Activated T-helper 17 cell treated with anti-CD3 and anti-CD28 coated beads, Interleukin-2, amount 50 U/mL, for 72 hours (primary cell): ENCODE data around the gene MYOG. TPM values are rescaled to one million over a fixed set of nuclear protein-coding genes. Genes with fewer than 3 reads are reported as not detected.

Experiments used
- ATAC-seq: fragments of 150-1000 bp; cut with Tn5 transposase; replicated peaks from 2 replicates; pipeline ENCODE4 v1.10.0; 2021; ENCODE audit warnings: mild to moderate bottlenecking, moderate library complexity
- H3K27ac Mint-ChIP-seq: one replicate; pipeline ENCODE4 v1.8.0; 2022; ENCODE audit warnings: mixed read lengths
- H3K27me3 Mint-ChIP-seq: one replicate; pipeline ENCODE4 v1.8.0; 2022; ENCODE audit warnings: mixed read lengths
- H3K36me3 Mint-ChIP-seq: one replicate; pipeline ENCODE4 v1.8.0; 2022; ENCODE audit warnings: low read depth, mild to moderate bottlenecking, mixed read lengths
- H3K4me1 Mint-ChIP-seq: one replicate; pipeline ENCODE4 v1.8.0; 2022; ENCODE audit warnings: mixed read lengths
- H3K4me3 Mint-ChIP-seq: one replicate; pipeline ENCODE4 v1.8.0; 2022; ENCODE audit warnings: mild to moderate bottlenecking, mixed read lengths
- H3K9me3 Mint-ChIP-seq: one replicate; pipeline ENCODE4 v1.8.0; 2022; ENCODE audit warnings: mixed read lengths
- total RNA-seq, 2 donors: library from RNA; stranded (reverse); gene quantifications; one replicate each; pipeline ENCODE4 v1.2.3, GENCODE V29; 2022

The MYOG gene
- total RNA-seq, 2 donors from 2014 or later, result not detected

GRCh38 chr1:203075236-203076030 is 10.4 kb downstream of the MYOG start:
- peak overlapping the region; percentile 38 for H3K4me3 Mint-ChIP-seq
- H3K36me3 Mint-ChIP-seq, result peaks cover 52% of the 10 kb centered on the region
- no peaks in the 10 kb centered on the region for H3K4me1 Mint-ChIP-seq
- peak; percentile 23 for ATAC-seq
- H3K9me3 Mint-ChIP-seq, result no peaks in the 10 kb centered on the region
- no peak overlapping the region for H3K27ac Mint-ChIP-seq
- peaks cover 56% of the 10 kb centered on the region for H3K27me3 Mint-ChIP-seq

- no peak overlapping the region for H3K27ac Mint-ChIP-seq
- H3K4me3 Mint-ChIP-seq, result peak overlapping the region; percentile 38
- peaks cover 50% of the 10 kb centered on the region for H3K27me3 Mint-ChIP-seq
- ATAC-seq, result no peak
- H3K9me3 Mint-ChIP-seq, result no peaks in the 10 kb centered on the region
- H3K4me1 Mint-ChIP-seq, result no peaks in the 10 kb centered on the region
- peaks cover 60% of the 10 kb centered on the region for H3K36me3 Mint-ChIP-seq
Observed at GRCh38 chr1:203074610-203075009, 11.2 kb downstream of the MYOG start.

GRCh38 chr1:203073469-203073868 is 12.3 kb downstream of the MYOG start:
- Mint-ChIP-seq H3K27ac (no peak overlapping the region), H3K4me1 (no peaks in the 10 kb centered on the region), H3K4me3 (no peak overlapping the region), H3K27me3 (peaks cover 47% of the 10 kb centered on the region), H3K9me3 (no peaks in the 10 kb centered on the region), H3K36me3 (peaks cover 69% of the 10 kb centered on the region)
- ATAC-seq, result no peak

GRCh38 chr1:203072911-203073310 is 12.9 kb downstream of the MYOG start:
- Mint-ChIP-seq H3K27me3 (peaks cover 43% of the 10 kb centered on the region), H3K36me3 (peaks cover 74% of the 10 kb centered on the region), H3K4me1 (no peaks in the 10 kb centered on the region), H3K9me3 (no peaks in the 10 kb centered on the region), H3K27ac (no peak overlapping the region), H3K4me3 (no peak overlapping the region)
- no peak for ATAC-seq

GRCh38 chr1:203072002-203072602 is 13.7 kb downstream of the MYOG start:
- Mint-ChIP-seq H3K4me3 (no peak overlapping the region), H3K4me1 (no peaks in the 10 kb centered on the region), H3K9me3 (no peaks in the 10 kb centered on the region), H3K27me3 (peaks cover 40% of the 10 kb centered on the region), H3K36me3 (peaks cover 82% of the 10 kb centered on the region), H3K27ac (no peak overlapping the region)
- ATAC-seq, result no peak

GRCh38 chr1:203069030-203069747 is 16.6 kb downstream of the MYOG start:
- Mint-ChIP-seq H3K27me3 (peaks cover 25% of the 10 kb centered on the region), H3K9me3 (no peaks in the 10 kb centered on the region), H3K4me1 (no peaks in the 10 kb centered on the region), H3K27ac (no peak overlapping the region), H3K4me3 (no peak overlapping the region), H3K36me3 (peaks cover 87% of the 10 kb centered on the region)
- ATAC-seq, result no peak

- H3K36me3 Mint-ChIP-seq, result peaks cover 82% of the 10 kb centered on the region
Observed at GRCh38 chr1:203066965-203067364, 18.8 kb downstream of the MYOG start.

GRCh38 chr1:203065986-203066385 is 19.8 kb downstream of the MYOG start:
- peaks cover 81% of the 10 kb centered on the region for H3K36me3 Mint-ChIP-seq
- H3K9me3 Mint-ChIP-seq, result no peaks in the 10 kb centered on the region
- no peak for ATAC-seq
- no peaks in the 10 kb centered on the region for H3K4me1 Mint-ChIP-seq
- H3K27ac Mint-ChIP-seq, result no peak overlapping the region
- peaks cover 4% of the 10 kb centered on the region for H3K27me3 Mint-ChIP-seq
- no peak overlapping the region for H3K4me3 Mint-ChIP-seq

More at GRCh38 chr1:203066965-203067364, 18.8 kb downstream of the MYOG start:
- Mint-ChIP-seq H3K27ac (peak overlapping the region; percentile 25), H3K4me3 (no peak overlapping the region), H3K27me3 (peaks cover 4% of the 10 kb centered on the region), H3K4me1 (no peaks in the 10 kb centered on the region), H3K9me3 (no peaks in the 10 kb centered on the region)
- no peak for ATAC-seq

GRCh38 chr1:203065191-203065590 is 20.6 kb downstream of the MYOG start:
- Mint-ChIP-seq H3K36me3 (peaks cover 80% of the 10 kb centered on the region), H3K9me3 (no peaks in the 10 kb centered on the region), H3K4me1 (no peaks in the 10 kb centered on the region), H3K4me3 (no peak overlapping the region), H3K27me3 (peaks cover 7% of the 10 kb centered on the region), H3K27ac (no peak overlapping the region)
- ATAC-seq, result no peak

- Mint-ChIP-seq H3K27me3 (peaks cover 10% of the 10 kb centered on the region), H3K4me1 (no peaks in the 10 kb centered on the region), H3K9me3 (no peaks in the 10 kb centered on the region), H3K4me3 (no peak overlapping the region), H3K27ac (no peak overlapping the region), H3K36me3 (peaks cover 77% of the 10 kb centered on the region)
- ATAC-seq, result no peak
Observed at GRCh38 chr1:203063287-203063686, 22.5 kb downstream of the MYOG start.

GRCh38 chr1:203060115-203060514 is 25.7 kb downstream of the MYOG start:
- H3K4me3 Mint-ChIP-seq, result no peak overlapping the region

GRCh38 chr1:203059485-203059884 is 26.3 kb downstream of the MYOG start:
- ATAC-seq, result no peak
- Mint-ChIP-seq H3K9me3 (no peaks in the 10 kb centered on the region), H3K4me1 (no peaks in the 10 kb centered on the region), H3K36me3 (peaks cover 87% of the 10 kb centered on the region), H3K27ac (no peak overlapping the region), H3K4me3 (no peak overlapping the region), H3K27me3 (peaks cover 23% of the 10 kb centered on the region)

More at GRCh38 chr1:203060115-203060514, 25.7 kb downstream of the MYOG start:
- Mint-ChIP-seq H3K4me1 (no peaks in the 10 kb centered on the region), H3K27ac (no peak overlapping the region), H3K9me3 (no peaks in the 10 kb centered on the region), H3K27me3 (peaks cover 22% of the 10 kb centered on the region), H3K36me3 (peaks cover 82% of the 10 kb centered on the region)
- ATAC-seq, result no peak

GRCh38 chr1:203058676-203058935 is 27.2 kb downstream of the MYOG start:
- ATAC-seq, result no peak
- Mint-ChIP-seq H3K4me3 (no peak overlapping the region), H3K27me3 (peaks cover 23% of the 10 kb centered on the region), H3K4me1 (no peaks in the 10 kb centered on the region), H3K9me3 (no peaks in the 10 kb centered on the region), H3K36me3 (peaks cover 82% of the 10 kb centered on the region), H3K27ac (no peak overlapping the region)

GRCh38 chr1:203057911-203058675 is 27.7 kb downstream of the MYOG start:
- no peak for ATAC-seq
- Mint-ChIP-seq H3K27ac (no peak overlapping the region), H3K36me3 (peaks cover 77% of the 10 kb centered on the region)

More at GRCh38 chr1:203057911-203058675, 27.7 kb downstream of the MYOG start:
- H3K9me3 Mint-ChIP-seq, result no peaks in the 10 kb centered on the region
- H3K4me3 Mint-ChIP-seq, result no peak overlapping the region
- H3K4me1 Mint-ChIP-seq, result no peaks in the 10 kb centered on the region
- peaks cover 23% of the 10 kb centered on the region for H3K27me3 Mint-ChIP-seq
